Measurements from ENCODE around the gene HOXC9. TPM values are rescaled to one million over a fixed set of nuclear protein-coding genes. Genes with fewer than 3 reads are reported as not detected.

HOXC9 gene
- total RNA-seq, 1 donor from 2014 or later: not detected

DNA sequence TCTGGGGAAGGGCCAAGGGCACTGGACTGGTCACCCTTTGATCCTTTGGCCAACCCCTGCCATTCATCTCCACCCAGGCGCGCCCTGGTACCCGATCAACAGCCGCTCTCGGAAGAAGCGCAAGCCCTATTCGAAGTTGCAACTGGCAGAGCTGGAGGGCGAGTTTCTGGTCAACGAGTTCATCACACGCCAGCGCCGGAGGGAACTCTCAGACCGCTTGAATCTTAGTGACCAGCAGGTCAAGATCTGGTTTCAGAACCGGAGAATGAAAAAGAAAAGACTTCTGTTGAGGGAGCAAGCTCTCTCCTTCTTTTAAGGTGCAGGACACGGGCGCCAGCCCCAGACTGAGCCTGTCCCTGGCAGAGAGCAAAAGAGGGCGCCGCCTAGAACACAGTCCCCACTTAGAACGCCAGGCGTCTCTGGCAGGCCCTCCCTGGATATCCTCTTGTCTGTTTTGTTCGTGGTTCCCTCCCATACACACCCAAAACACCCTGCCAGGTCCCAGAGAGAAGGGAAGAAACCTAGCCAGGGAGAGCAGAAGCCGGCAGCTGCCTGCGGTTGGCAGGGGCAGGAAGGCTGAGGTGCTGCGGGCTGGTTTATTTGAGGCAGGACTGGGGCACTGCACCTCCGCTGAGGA lies 43.6 kb upstream of the HOXC9 start:
- TF ChIP-seq, protein P1, sequence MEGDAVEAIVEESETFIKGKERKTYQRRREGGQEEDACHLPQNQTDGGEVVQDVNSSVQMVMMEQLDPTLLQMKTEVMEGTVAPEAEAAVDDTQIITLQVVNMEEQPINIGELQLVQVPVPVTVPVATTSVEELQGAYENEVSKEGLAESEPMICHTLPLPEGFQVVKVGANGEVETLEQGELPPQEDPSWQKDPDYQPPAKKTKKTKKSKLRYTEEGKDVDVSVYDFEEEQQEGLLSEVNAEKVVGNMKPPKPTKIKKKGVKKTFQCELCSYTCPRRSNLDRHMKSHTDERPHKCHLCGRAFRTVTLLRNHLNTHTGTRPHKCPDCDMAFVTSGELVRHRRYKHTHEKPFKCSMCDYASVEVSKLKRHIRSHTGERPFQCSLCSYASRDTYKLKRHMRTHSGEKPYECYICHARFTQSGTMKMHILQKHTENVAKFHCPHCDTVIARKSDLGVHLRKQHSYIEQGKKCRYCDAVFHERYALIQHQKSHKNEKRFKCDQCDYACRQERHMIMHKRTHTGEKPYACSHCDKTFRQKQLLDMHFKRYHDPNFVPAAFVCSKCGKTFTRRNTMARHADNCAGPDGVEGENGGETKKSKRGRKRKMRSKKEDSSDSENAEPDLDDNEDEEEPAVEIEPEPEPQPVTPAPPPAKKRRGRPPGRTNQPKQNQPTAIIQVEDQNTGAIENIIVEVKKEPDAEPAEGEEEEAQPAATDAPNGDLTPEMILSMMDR (IDR thresholded peaks at IDR 0.05; ENCODE audit: borderline replicate concordance): no peak
- no peak for DNase-seq
- Histone ChIP-seq H3K4me3 (no peak overlapping the region), H3K36me3 (no peaks in the 10 kb centered on the region), H3K27me3 (ENCODE audit: low read depth) (peaks cover 100% of the 10 kb centered on the region), H3K4me1 (peaks cover 15% of the 10 kb centered on the region), H3K27ac (replicated peaks) (no peak overlapping the region), H3K9me3 (replicated peaks) (no peaks in the 10 kb centered on the region)
- intact Hi-C loops (cut with micrococcal nuclease): no loop called here

DNA sequence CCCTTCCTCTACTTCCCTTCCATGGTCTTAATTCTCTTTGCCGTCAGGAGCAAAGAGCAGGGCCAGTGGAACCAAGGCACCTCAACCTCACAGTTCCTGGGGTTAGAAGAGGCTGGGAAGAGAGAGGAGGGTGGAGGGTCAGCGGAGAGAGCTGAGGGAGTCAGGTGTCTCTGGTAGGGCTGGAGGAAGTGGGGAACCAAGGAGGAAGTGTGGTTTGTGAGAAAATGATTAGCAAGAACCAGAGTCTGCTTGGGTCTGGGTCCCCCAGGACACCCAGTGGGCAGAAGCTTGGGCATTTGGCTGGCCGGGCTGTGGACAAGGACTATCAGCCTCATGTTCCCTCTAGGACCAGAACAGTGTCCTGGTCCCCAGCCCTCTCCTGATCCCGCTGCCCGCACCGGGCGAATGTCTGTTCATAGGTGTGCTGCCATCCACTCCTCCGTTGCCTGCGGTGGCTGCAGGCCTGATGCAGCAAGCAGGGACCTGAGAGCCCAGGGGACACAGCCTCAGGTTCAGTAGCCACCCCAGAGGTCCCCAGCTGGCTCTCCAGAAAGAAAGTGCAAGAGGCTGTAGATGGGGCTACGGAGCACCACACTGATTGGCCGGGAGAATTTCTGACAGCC lies 42.9 kb upstream of the HOXC9 start:
- intact Hi-C loops (cut with micrococcal nuclease): no loop called here
- Histone ChIP-seq H3K4me1 (peaks cover 13% of the 10 kb centered on the region), H3K27me3 (ENCODE audit: low read depth) (peaks cover 100% of the 10 kb centered on the region)

GRCh38 chr12:53958128-53958527 lies 41.8 kb upstream of the HOXC9 start:
- Histone ChIP-seq H3K27me3 (ENCODE audit: low read depth) (peaks cover 100% of the 10 kb centered on the region), H3K9me3 (replicated peaks) (no peaks in the 10 kb centered on the region), H3K4me3 (no peak overlapping the region), H3K27ac (replicated peaks) (no peak overlapping the region), H3K4me1 (peaks cover 10% of the 10 kb centered on the region), H3K36me3 (no peaks in the 10 kb centered on the region)
- DNase-seq: no peak
- TF ChIP-seq, protein P1 (IDR thresholded peaks at IDR 0.05; ENCODE audit: borderline replicate concordance): no peak
- intact Hi-C loops (cut with micrococcal nuclease): no loop called here

More for the DNA sequence above, 42.9 kb upstream of the HOXC9 start:
- no peak overlapping the region for H3K27ac ChIP-seq (replicated peaks)
- H3K9me3 ChIP-seq (replicated peaks): no peaks in the 10 kb centered on the region
- no peak for DNase-seq
- no peaks in the 10 kb centered on the region for H3K36me3 ChIP-seq
- TF ChIP-seq, protein P1 (IDR thresholded peaks at IDR 0.05; ENCODE audit: borderline replicate concordance): no peak
- H3K4me3 ChIP-seq: no peak overlapping the region

GRCh38 chr12:53959314-53959713 lies 40.6 kb upstream of the HOXC9 start:
- H3K4me3 ChIP-seq: no peak overlapping the region
- H3K9me3 ChIP-seq (replicated peaks): no peaks in the 10 kb centered on the region
- TF ChIP-seq, protein P1 (IDR thresholded peaks at IDR 0.05; ENCODE audit: borderline replicate concordance): no peak
- intact Hi-C loops (cut with micrococcal nuclease): no loop called here
- H3K27ac ChIP-seq (replicated peaks): no peak overlapping the region
- H3K36me3 ChIP-seq: no peaks in the 10 kb centered on the region
- peaks cover 100% of the 10 kb centered on the region for H3K27me3 ChIP-seq (ENCODE audit: low read depth)
- H3K4me1 ChIP-seq: peaks cover 8% of the 10 kb centered on the region
- no peak for DNase-seq

DNA sequence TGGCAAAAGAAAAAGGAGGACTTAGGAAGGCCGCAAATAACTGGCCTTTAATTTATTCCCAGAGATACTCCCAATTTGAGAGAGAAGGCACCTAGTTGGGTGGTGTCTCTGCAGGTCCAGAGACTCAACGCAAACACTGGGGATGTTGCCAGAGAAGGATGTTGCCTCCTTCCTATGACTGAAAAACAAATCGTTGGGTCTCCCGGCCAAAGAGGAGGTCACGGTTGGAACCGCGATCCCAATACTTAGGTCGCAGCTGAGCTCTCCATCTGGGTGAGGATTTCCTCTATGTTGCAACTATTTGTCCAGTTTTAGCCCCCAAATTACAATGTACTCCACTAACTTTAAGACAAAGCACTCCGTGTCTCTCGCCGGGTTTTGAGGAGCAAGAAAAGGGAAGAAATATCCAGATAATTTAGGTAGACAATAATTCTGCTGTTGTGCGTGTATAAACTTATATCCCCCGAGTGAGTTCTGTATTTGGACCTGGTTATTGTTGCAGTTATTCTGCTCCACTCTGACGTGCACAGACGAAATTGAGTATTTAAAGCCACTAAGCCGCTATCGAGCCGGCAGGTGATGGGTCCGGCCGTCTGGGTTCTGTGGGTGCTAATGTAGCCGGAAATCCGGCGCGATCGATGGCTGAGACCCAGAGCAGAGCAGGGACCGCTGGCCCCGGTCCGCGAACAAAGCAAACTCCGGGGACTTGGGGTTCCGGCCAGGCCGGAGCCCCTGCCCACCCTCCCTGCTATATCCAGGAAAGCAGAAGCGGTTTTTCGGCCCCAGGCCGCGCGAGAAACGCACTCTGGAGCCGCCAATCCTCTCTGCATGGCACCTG lies 39.6 kb upstream of the HOXC9 start:
- no peaks in the 10 kb centered on the region for H3K9me3 ChIP-seq (replicated peaks)
- no peaks in the 10 kb centered on the region for H3K36me3 ChIP-seq
- no peak overlapping the region for H3K4me3 ChIP-seq
- intact Hi-C loops (cut with micrococcal nuclease): no loop called here
- no peak overlapping the region for H3K27ac ChIP-seq (replicated peaks)
- H3K27me3 ChIP-seq (ENCODE audit: low read depth): peaks cover 100% of the 10 kb centered on the region
- TF ChIP-seq, protein P1 (IDR thresholded peaks at IDR 0.05; ENCODE audit: borderline replicate concordance): no peak
- no peak for DNase-seq
- H3K4me1 ChIP-seq: peaks cover 8% of the 10 kb centered on the region
